22Rv1 (cell line): Measurements from ENCODE around the gene TGM1.
A peak's percentile ranks its signal among the peaks of the same experiment; 100 is the strongest.

Source experiments
- ZFX ChIP-seq: fragments of 450-650 bp; IDR thresholded peaks from 2 replicates; pipeline ENCODE4 v1.6.1; 2017; ENCODE audit warnings: antibody characterized with exemption, borderline replicate concordance
- TF ChIP-seq, protein P1 (sequence below): fragments of 450-650 bp; IDR thresholded peaks from 2 replicates; pipeline ENCODE4 v1.5.1; 2017; ENCODE audit warnings: mild to moderate bottlenecking

DNA sequence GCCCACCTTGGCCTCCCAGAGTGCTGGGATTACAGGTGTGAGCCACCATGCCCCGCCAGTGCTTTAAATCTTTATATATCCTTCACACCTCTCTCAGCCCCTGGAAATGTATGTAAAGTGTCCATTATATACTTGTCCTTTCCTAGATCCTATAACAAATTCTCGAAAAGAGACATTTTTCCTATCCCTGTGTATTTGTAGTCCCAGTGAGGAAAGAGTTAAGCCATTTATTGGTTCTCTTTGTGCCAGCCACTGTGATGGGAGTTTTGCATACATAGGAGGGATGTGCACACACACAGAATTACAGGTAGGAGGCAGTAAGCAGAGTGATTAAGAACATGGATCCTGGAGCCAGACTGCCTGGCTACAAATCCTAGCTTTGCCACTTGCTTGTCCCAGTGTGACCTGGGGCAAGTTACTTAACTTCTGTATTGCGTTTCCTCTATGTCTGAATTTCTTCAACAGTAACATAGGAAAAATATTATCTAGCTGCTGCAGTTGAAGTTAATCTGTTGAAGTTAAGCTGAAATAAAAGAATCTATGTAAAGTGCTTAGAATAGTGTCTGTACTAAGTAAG is 10.5 kb upstream of the TGM1 start:
- TF ChIP-seq, protein P1, sequence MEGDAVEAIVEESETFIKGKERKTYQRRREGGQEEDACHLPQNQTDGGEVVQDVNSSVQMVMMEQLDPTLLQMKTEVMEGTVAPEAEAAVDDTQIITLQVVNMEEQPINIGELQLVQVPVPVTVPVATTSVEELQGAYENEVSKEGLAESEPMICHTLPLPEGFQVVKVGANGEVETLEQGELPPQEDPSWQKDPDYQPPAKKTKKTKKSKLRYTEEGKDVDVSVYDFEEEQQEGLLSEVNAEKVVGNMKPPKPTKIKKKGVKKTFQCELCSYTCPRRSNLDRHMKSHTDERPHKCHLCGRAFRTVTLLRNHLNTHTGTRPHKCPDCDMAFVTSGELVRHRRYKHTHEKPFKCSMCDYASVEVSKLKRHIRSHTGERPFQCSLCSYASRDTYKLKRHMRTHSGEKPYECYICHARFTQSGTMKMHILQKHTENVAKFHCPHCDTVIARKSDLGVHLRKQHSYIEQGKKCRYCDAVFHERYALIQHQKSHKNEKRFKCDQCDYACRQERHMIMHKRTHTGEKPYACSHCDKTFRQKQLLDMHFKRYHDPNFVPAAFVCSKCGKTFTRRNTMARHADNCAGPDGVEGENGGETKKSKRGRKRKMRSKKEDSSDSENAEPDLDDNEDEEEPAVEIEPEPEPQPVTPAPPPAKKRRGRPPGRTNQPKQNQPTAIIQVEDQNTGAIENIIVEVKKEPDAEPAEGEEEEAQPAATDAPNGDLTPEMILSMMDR, result peak; percentile 22; the same call in 1 of the 2 replicates
- no peak for TF ChIP-seq ZFX
